K562 (cell line): ENCODE measurements around the gene BEST1.

Experiments
- EZH2 ChIP-seq: IDR thresholded peaks from 2 replicates; pipeline ENCODE4 v1.6.1; 2012; ENCODE audit warnings: low read depth, mild to moderate bottlenecking, inconsistent platforms, low read length, borderline replicate concordance
- FOXM1 ChIP-seq, 2 experiments: fragments of 450-650 bp in 1 of 2; sonication (generic) in 1 of 2; formaldehyde crosslinking in 1 of 2; IDR thresholded peaks; 2 replicates each; pipeline versions ENCODE4 v1.6.1 to v1.9.0; 2017 to 2022; ENCODE audit warnings: low read depth in 2 of 2, mild to moderate bottlenecking in 2 of 2, missing genetic modification reagents in 1 of 2, moderate library complexity in 1 of 2
- MTA2 ChIP-seq: fragments of 450-650 bp; IDR thresholded peaks from 2 replicates; pipeline ENCODE4 v1.6.1; 2016; ENCODE audit warnings: low read depth
- SPI1 ChIP-seq: IDR thresholded peaks from 2 replicates; pipeline ENCODE4 v1.6.1; 2011; ENCODE audit warnings: low read depth, low read length, control low read depth, borderline replicate concordance
- ZNF133 ChIP-seq: fragments of 250-450 bp; sonication (Bioruptor Pico); IDR thresholded peaks from 2 replicates; pipeline ENCODE4 v1.4.0; 2020; ENCODE audit warnings: mild to moderate bottlenecking
- TF ChIP-seq, protein P1 (sequence below): IDR thresholded peaks from 3 replicates; pipeline ENCODE4 v1.6.1; 2011; ENCODE audit warnings: borderline replicate concordance, mild to moderate bottlenecking, moderate library complexity; ENCODE audit not compliant: insufficient read length; ENCODE audit errors: extremely low read depth
- TF ChIP-seq, protein P2 (sequence below): sonication (generic); formaldehyde crosslinking; IDR thresholded peaks from 2 replicates; pipeline ENCODE4 v1.8.1; 2022; ENCODE audit warnings: missing genetic modification reagents
- TF ChIP-seq, protein P3 (sequence below): IDR thresholded peaks from 3 replicates; pipeline ENCODE4 v1.6.1; 2011; ENCODE audit warnings: borderline replicate concordance, mild to moderate bottlenecking; ENCODE audit not compliant: insufficient read length, insufficient read depth

DNA sequence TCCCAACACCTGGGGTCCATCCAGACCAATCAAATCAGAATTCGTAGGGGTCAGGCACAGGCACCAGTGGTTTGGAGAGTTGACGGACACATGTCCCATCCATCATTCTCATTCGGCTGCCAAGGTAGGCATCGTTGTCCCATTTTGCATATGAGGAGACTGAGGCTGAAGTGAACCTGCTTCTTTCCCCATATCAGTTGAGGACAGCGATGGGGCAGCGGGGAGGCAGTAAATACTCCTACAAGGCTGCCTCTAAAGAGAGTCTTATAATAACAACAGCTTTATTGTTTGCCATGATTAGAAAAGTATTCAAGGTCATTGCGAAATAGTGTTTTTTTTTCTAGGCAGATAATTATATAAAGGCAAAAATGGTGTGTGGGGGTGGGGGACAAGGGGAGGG lies 1.6 kb upstream of the BEST1 start:
- TF ChIP-seq, protein P1, sequence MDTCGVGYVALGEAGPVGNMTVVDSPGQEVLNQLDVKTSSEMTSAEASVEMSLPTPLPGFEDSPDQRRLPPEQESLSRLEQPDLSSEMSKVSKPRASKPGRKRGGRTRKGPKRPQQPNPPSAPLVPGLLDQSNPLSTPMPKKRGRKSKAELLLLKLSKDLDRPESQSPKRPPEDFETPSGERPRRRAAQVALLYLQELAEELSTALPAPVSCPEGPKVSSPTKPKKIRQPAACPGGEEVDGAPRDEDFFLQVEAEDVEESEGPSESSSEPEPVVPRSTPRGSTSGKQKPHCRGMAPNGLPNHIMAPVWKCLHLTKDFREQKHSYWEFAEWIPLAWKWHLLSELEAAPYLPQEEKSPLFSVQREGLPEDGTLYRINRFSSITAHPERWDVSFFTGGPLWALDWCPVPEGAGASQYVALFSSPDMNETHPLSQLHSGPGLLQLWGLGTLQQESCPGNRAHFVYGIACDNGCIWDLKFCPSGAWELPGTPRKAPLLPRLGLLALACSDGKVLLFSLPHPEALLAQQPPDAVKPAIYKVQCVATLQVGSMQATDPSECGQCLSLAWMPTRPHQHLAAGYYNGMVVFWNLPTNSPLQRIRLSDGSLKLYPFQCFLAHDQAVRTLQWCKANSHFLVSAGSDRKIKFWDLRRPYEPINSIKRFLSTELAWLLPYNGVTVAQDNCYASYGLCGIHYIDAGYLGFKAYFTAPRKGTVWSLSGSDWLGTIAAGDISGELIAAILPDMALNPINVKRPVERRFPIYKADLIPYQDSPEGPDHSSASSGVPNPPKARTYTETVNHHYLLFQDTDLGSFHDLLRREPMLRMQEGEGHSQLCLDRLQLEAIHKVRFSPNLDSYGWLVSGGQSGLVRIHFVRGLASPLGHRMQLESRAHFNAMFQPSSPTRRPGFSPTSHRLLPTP = no peak
- TF ChIP-seq, protein P2, sequence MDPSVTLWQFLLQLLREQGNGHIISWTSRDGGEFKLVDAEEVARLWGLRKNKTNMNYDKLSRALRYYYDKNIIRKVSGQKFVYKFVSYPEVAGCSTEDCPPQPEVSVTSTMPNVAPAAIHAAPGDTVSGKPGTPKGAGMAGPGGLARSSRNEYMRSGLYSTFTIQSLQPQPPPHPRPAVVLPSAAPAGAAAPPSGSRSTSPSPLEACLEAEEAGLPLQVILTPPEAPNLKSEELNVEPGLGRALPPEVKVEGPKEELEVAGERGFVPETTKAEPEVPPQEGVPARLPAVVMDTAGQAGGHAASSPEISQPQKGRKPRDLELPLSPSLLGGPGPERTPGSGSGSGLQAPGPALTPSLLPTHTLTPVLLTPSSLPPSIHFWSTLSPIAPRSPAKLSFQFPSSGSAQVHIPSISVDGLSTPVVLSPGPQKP (CRISPR knock-in tag) = no peak
- TF ChIP-seq MTA2 = no peak
- no peak for TF ChIP-seq SPI1
- no peak for TF ChIP-seq EZH2
- no peak for TF ChIP-seq FOXM1 (IDR thresholded peaks at IDR 0.05; ENCODE audit: low read depth)
- no peak for TF ChIP-seq FOXM1 (CRISPR knock-in tag; IDR thresholded peaks at IDR 0.05; ENCODE audit: low read depth)
- TF ChIP-seq ZNF133 = no peak
- TF ChIP-seq, protein P3, sequence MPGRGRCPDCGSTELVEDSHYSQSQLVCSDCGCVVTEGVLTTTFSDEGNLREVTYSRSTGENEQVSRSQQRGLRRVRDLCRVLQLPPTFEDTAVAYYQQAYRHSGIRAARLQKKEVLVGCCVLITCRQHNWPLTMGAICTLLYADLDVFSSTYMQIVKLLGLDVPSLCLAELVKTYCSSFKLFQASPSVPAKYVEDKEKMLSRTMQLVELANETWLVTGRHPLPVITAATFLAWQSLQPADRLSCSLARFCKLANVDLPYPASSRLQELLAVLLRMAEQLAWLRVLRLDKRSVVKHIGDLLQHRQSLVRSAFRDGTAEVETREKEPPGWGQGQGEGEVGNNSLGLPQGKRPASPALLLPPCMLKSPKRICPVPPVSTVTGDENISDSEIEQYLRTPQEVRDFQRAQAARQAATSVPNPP = no peak
